Cerebellar nuclear complex (tissue), 1 donor: Measurements from ENCODE around the gene HHLA2.
"Not testable (repeated sequence)": the region's sequence is repeated elsewhere in the genome, so short reads cannot be mapped to it uniquely, and the experiment has no call there.

Experiments
- DNase-seq, 2 experiments: peaks; one replicate each; lab custom pipeline; 2025; lab: John Stamatoyannopoulos, UW

Gene HHLA2, protein sequence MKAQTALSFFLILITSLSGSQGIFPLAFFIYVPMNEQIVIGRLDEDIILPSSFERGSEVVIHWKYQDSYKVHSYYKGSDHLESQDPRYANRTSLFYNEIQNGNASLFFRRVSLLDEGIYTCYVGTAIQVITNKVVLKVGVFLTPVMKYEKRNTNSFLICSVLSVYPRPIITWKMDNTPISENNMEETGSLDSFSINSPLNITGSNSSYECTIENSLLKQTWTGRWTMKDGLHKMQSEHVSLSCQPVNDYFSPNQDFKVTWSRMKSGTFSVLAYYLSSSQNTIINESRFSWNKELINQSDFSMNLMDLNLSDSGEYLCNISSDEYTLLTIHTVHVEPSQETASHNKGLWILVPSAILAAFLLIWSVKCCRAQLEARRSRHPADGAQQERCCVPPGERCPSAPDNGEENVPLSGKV

GRCh38 chr3:108296239-108296638, at the start of gene HHLA2:
Gene HHLA2, plus strand, starts transcription at chr3:108296548. Its CDS starts 55,266 bp downstream, at chr3:108351814.
- DNase-seq = no peak

GRCh38 chr3:108250626-108251025, 45.7 kb upstream of the HHLA2 start:
- DNase-seq = no peak

DNA sequence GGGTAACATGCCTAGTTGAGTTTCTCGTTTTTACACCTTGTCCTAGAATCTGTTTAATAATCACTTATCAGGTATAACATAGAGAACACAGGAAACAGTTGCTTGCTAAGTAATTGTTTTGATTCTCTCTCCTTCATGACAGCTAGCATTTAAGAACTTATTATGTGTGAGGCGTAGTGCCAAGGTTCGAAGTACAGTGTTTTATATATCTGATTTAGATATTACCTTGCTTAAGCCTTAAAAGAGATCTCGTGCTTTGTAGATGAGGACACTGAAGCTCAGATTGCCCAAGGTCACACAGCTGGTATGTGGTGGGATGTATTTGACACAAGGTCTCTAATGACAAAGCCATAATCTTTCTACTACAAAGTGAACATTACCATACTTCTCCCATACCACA, 45.1 kb upstream of the HHLA2 start:
- no peak for DNase-seq

DNA sequence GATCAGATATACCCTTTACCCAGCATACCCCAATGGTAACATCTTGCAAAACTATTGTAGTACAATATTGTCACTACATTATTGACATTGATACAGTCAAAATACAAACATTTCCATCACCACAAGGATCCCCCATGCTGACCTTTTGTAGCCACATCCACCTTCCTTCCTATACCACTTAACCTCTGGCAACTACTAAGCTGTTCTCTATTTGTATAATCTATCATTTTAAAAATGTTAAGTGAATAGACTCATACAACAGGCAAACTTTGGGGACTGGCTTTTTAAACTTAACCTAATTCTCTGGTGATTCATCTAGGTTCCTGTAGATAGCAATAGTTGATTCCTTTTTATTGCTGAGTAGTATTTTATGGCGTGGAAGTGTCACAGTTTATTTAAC, 44.5 kb upstream of the HHLA2 start:
- no peak for DNase-seq

DNA sequence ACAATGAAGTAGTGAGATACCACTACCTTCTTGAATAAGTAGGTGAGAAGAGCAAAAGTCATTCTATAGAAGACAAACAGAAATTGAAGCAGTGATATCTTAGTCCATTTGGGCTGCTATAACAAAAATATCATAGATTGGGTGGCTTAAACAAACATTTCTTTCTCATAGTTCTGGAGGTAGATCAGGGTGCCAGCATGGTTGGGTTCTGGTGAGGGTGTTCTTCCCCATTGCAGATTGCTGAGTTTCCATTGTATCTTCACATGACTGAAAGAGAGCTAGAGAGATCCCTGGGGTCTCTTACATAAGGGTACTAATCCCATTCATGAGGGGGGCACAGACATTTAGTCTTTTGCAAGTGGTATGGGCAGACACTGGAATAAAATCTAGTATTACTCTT, 41.2 kb upstream of the HHLA2 start:
- DNase-seq = no peak

DNA sequence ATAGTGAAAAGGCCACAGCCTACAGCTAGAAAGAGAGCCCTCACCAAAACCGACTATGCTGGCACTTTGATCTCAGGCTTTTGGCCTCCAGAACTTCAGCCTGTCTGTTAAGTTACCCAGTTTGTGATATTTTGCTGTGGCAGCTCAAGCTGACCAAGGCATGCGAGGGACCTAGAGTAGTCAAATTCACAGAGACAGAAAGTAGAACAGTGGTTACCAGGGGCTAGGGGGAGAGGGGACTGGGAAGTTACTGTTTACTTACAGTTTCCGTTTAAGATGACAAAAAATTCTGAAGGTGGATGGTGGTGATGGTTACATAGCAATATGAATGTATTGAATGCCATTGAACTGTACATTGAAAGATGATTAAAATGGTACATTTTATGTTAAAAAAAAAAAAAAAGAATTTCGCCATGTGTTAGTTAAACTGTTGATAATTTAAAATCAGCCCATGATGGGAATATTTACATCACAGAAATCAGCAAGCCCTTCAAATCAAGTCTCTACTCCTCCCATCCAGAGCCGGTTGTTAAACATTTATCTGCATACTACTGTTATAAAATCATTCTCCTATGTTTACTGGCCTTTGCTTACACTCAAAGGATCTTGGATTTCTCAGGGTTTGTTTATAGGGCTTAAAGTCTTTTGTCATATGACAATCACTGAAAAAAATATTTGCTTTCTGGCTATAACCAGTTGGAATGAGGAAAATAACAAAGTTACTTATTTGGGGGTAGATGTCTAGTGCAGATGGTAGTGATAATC, 31.6 kb upstream of the HHLA2 start:
- not testable (repeated sequence) for DNase-seq

DNA sequence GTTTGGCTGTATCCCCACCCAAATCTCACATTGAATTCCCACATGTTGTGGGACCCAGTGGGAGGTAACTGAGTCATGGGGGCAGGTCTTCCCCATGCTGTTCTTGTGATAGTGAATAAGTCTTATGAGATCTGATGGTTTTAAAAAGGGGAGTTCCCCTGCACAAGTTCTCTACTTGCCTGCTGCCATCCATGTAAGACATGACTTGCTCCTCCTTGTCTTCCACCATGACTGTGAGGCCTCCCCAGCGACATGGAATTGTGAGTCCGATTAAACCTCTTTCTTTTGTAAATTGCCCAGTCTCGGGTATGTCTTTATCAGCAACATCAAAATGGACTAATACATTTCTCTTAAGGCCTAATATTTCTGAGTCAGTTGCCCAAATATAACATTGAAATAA, 28.1 kb upstream of the HHLA2 start:
- DNase-seq = not testable (repeated sequence)

- DNase-seq = no peak
These were observed 24.7 kb upstream of the HHLA2 start for GRCh38 chr3:108271626-108272025.

- DNase-seq = not testable (repeated sequence)
These were observed 17.3 kb upstream of the HHLA2 start for GRCh38 chr3:108279066-108279465.

DNA sequence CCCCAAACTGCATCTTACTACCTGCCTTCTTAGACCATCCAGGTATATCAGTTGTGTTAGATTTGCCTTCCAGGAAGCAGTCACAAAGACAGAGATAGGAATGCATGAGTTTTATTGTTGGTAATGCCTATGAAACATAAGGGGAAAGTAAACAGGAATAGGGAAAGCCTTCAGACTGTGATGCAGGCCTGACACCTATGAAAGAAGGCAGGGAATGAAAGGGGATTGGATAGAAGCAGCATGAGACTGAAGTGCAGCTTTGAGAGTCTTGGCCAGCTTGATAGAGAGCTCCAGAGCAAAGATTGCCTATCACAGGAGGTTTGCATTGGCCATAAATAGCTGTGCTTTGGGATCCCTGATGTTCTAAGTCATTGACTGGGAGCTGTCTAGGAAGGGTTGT, 15.9 kb upstream of the HHLA2 start:
- DNase-seq = no peak

GRCh38 chr3:108281670-108282069, 14.7 kb upstream of the HHLA2 start:
- DNase-seq = no peak

DNA sequence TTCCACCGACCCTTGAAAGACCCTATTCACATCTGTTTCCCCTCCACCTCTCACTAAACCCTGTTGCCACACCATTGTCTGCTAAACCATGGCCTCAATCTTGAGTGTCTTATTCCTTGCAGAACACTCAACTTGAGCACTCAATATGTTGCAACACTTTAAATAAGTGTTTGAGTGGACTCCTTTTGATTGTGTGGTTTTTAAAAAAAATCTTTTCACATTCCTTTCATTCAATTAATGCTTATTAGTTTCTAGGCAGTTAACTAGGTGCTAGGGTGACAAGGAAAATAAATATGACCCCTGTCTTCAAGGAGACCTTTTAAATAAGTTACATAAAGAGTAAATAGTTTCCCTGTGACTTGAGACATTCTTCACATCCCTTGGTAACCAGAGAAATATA, 13.3 kb upstream of the HHLA2 start:
- DNase-seq = no peak

GRCh38 chr3:108283989-108284388, 12.4 kb upstream of the HHLA2 start:
- DNase-seq = no peak

GRCh38 chr3:108285176-108285575, 11.2 kb upstream of the HHLA2 start:
- DNase-seq = no peak

GRCh38 chr3:108287146-108287545, 9.2 kb upstream of the HHLA2 start:
- DNase-seq = no peak

- DNase-seq = not testable (repeated sequence)
These were observed 8.2 kb upstream of the HHLA2 start for GRCh38 chr3:108288193-108288592.

- no peak for DNase-seq
These were observed 7.2 kb upstream of the HHLA2 start for GRCh38 chr3:108289159-108289558.

- no peak for DNase-seq
These were observed 3.9 kb upstream of the HHLA2 start for GRCh38 chr3:108292450-108292849.

GRCh38 chr3:108292905-108293328, 3.4 kb upstream of the HHLA2 start:
- no peak for DNase-seq

- DNase-seq = no peak
These were observed 2.5 kb upstream of the HHLA2 start for GRCh38 chr3:108293858-108294257.

DNA sequence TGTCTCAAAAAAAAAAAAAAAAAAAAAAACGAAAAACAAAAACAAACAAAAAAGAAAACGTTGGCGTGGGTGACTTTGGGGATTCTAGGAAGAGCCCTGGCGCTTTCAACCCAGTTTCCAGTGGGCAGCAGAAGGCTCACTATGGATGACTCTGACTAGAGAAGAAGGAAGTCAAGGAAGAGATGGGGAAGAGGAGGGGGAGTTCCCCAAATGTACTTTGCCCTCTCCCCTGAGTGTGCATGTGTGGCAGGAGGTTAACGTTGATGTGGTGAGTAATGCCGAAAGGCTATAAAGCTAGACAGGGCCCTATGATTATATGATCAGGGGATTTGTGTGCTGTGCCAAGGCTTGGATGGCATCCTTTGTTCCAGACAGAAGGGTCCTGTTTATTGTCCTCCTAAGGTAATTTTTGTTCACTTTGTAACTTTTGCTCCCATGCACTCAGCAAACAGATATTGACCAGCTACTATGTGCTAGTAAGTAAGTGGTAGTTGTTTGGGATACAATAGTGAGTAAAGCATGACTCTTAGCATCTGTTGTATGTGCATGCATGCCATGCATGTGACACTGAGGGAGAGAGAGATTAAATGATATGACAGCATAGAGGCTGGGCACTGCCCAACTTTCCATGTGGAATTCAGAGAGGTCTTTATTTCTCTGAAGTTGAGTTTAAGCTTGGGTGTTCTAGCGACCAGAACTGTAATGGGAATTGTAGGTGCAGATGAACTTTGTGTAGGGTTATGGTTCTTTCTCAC, 750 bp upstream of the HHLA2 start:
- DNase-seq = no peak

DNA sequence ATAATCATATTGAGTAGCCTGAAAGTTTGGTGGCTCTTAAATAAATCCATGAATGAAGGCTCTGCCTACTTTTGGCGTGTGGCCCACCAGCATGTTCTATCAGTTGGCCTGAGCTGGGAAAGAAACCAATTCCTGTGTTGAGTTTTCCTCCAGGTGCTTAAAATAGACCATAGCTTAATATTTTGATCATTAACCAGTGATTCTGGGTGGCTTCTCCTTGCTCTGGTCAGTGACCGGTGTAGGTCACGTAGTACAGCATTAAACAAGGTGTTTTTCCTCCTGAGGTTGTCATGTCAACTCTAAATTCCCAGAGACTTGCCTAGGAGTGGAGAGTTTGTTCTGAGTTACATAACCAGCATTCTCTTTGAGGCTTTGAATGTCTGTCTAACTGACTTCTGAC, 1.3 kb downstream of the HHLA2 start:
- no peak for DNase-seq

DNA sequence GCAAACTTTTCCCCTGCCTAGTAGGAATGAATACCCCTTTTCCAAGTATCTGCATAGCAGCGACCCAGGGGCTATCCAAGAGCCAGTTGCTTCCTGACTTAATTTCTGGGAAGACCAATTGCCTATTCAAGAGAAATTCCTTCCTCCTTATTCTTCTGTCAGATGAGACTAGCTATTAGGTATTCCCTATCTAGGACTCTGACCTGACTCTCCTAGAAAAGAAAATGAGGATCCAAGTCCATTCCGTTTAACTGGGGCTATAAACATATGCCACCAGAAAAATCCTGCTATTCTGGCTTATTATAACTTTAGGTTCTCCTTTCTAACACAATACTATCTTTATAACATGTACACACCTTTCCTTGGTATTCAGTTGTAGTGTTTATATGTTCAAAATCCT, 1.7 kb downstream of the HHLA2 start:
- DNase-seq = no peak
